Thoracic aorta (tissue), 2 donors: ENCODE data around the gene APBA3. TPM values are rescaled to one million over a fixed set of nuclear protein-coding genes. Genes with fewer than 3 reads are reported as not detected.

Experiments
- ATAC-seq: fragments of 150-250 bp; one replicate; pipeline ENCODE4 v1.8.0; 2017; ENCODE audit warnings: low read depth; ENCODE audit not compliant: insufficient number of reproducible peaks, low FRiP score
- DNase-seq: peaks from one replicate; pipeline ENCODE4 v3.0.0-alpha.2; 2020; ENCODE audit warnings: low spot score
- H3K27ac ChIP-seq, 2 donors: fragments of 200-600 bp; sonication (generic); 1 replicate in 1 of 2; 2 replicates in 1 of 2; pipeline ENCODE4 v1.5.1; 2016; ENCODE audit warnings: mild to moderate bottlenecking in 2 of 2, moderate library complexity in 2 of 2
- H3K27me3 ChIP-seq: fragments of 200-600 bp; sonication (generic); replicated peaks from 2 replicates; pipeline ENCODE4 v1.6.0; 2016; ENCODE audit warnings: mild to moderate bottlenecking; ENCODE audit not compliant: insufficient read depth
- H3K36me3 ChIP-seq: fragments of 200-600 bp; sonication (generic); one replicate; pipeline ENCODE4 v1.5.1; 2016
- H3K4me1 ChIP-seq, 2 donors: fragments of 200-600 bp; sonication (generic); 1 replicate in 1 of 2; 2 replicates in 1 of 2; pipeline versions ENCODE4 v1.5.1 to v1.6.0; 2016; ENCODE audit warnings: low read depth in 2 of 2, mild to moderate bottlenecking in 1 of 2; ENCODE audit not compliant: control insufficient read depth in 1 of 2
- H3K4me3 ChIP-seq: fragments of 200-600 bp; sonication (generic); 2 replicates; pipeline ENCODE4 v1.5.1; 2016; ENCODE audit warnings: mild to moderate bottlenecking
- H3K9me3 ChIP-seq: fragments of 200-600 bp; sonication (generic); 2 replicates; pipeline ENCODE4 v1.5.1; 2016
- total RNA-seq, 2 donors: library from RNA; depleted of rRNA; stranded (reverse); fragments of >200 nt; gene quantifications; one replicate each; pipeline versions ENCODE4 v1.1.0 to v1.2.3, GENCODE V29; 2016
- TF ChIP-seq, protein P1 (sequence below): fragments of 200-600 bp; sonication (generic); IDR thresholded peaks from one replicate; pipeline ENCODE4 v1.5.1; 2019; ENCODE audit warnings: antibody characterized with exemption

The APBA3 gene
- total RNA-seq, 2 donors from 2014 or later: 17.4 to 26.8 TPM

- Histone ChIP-seq H3K4me1 (no peaks in the 10 kb centered on the region), H3K36me3 (no peaks in the 10 kb centered on the region), H3K27me3 (no peaks in the 10 kb centered on the region), H3K4me3 (no peak overlapping the region), H3K9me3 (peaks cover 16% of the 10 kb centered on the region), H3K27ac (no peak overlapping the region)
- TF ChIP-seq, protein P1, sequence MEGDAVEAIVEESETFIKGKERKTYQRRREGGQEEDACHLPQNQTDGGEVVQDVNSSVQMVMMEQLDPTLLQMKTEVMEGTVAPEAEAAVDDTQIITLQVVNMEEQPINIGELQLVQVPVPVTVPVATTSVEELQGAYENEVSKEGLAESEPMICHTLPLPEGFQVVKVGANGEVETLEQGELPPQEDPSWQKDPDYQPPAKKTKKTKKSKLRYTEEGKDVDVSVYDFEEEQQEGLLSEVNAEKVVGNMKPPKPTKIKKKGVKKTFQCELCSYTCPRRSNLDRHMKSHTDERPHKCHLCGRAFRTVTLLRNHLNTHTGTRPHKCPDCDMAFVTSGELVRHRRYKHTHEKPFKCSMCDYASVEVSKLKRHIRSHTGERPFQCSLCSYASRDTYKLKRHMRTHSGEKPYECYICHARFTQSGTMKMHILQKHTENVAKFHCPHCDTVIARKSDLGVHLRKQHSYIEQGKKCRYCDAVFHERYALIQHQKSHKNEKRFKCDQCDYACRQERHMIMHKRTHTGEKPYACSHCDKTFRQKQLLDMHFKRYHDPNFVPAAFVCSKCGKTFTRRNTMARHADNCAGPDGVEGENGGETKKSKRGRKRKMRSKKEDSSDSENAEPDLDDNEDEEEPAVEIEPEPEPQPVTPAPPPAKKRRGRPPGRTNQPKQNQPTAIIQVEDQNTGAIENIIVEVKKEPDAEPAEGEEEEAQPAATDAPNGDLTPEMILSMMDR: no peak
- no peak for DNase-seq
- ATAC-seq: no peak
Measured at GRCh38 chr19:3778104-3778867, 16.8 kb upstream of the APBA3 start.

DNA sequence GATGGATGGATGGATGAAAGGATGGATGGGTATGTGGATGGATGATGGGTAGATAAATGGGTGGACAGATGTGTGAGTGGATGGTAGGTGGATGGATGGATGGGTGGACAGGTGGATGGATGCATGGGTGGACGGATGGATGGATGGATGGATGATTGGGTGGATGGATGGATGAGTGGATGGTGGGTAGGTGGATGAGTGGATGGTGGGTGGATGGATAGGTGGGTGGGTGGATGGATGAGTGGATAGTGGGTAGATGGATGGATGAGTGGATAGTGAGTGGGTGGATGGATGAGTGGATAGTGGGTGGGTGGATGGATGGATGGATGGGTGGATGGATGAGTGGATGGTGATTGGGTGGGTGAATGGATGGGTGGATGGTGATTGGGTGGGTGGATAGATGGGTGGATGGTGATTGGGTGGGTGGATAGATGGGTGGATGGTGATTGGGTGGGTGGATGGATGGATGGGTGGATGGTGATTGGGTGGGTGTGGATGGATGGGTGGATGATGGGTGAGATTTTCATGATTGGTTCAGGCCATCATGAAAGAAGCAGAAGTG, 15.1 kb upstream of the APBA3 start:
- H3K4me3 ChIP-seq: no peak overlapping the region
- TF ChIP-seq, protein P1: no peak
- ATAC-seq: no peak
- no peaks in the 10 kb centered on the region for H3K4me1 ChIP-seq
- H3K27me3 ChIP-seq: no peaks in the 10 kb centered on the region
- H3K27ac ChIP-seq: no peak overlapping the region
- H3K9me3 ChIP-seq: peaks cover 5% of the 10 kb centered on the region
- no peak for DNase-seq
- H3K36me3 ChIP-seq: no peaks in the 10 kb centered on the region

DNA sequence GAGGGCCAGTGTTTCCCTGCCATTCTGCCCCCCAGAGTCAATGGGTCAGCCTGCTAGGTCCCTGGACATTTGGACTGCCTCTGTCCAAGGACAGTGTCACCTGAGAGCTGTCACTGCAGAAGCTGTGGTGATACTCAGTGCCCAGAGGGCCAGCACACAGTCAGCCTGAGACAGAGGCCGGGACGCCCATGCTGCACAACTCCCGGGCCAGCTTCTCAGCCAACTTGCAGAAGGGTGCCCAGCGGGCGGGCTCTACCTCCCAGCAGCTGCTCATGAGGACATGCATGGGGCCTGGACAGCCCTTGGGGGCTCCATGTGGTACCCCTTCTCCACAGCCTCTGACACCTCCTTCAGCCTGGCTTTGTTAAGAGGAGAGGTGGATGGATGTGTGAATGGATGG, 14.3 kb upstream of the APBA3 start:
- no peak for DNase-seq
- Histone ChIP-seq H3K36me3 (no peaks in the 10 kb centered on the region), H3K27ac (no peak overlapping the region), H3K4me3 (no peak overlapping the region), H3K4me1 (no peaks in the 10 kb centered on the region), H3K27me3 (no peaks in the 10 kb centered on the region), H3K9me3 (no peaks in the 10 kb centered on the region)
- TF ChIP-seq, protein P1: no peak
- ATAC-seq: no peak

DNA sequence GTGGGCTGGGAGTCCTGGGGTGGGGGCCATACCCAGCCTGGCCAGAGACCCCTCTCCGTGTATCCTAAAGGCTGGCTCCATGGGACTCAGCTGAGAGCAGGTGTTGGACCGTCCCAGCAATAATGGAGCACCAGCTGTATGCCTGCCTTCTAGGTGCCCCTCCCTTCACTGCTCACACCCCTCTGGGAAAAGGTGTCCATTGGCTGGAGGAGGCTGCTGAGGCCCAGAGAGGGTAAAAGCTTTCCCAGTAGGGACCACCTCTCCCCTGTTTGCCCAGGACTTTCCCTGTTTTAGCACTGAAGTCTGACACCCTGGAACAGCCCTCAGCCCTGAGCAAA, 13.9 kb upstream of the APBA3 start:
- Histone ChIP-seq H3K27ac (no peak overlapping the region), H3K9me3 (no peaks in the 10 kb centered on the region), H3K4me1 (no peaks in the 10 kb centered on the region), H3K4me3 (no peak overlapping the region), H3K36me3 (no peaks in the 10 kb centered on the region), H3K27me3 (no peaks in the 10 kb centered on the region)
- ATAC-seq: no peak
- TF ChIP-seq, protein P1: no peak
- DNase-seq: no peak

- Histone ChIP-seq H3K9me3 (no peaks in the 10 kb centered on the region), H3K4me1 (no peaks in the 10 kb centered on the region), H3K27ac (no peak overlapping the region), H3K27me3 (no peaks in the 10 kb centered on the region), H3K4me3 (no peak overlapping the region), H3K36me3 (no peaks in the 10 kb centered on the region)
- no peak for ATAC-seq
- TF ChIP-seq, protein P1: no peak
- DNase-seq: no peak
Measured at GRCh38 chr19:3774621-3775373, 13.3 kb upstream of the APBA3 start.
